ENCODE measurements around the gene FGFR3. TPM values are rescaled to one million over a fixed set of nuclear protein-coding genes. Genes with fewer than 3 reads are reported as not detected.
A peak's percentile ranks its signal among the peaks of the same experiment; 100 is the strongest.

Gene FGFR3
- total and polyA plus RNA-seq, 9 of the 15 experiments (the other 6 are each of a cell fraction or from before 2014, with no cell fraction given), result 1.2 to 60.4 (median 12.7) TPM

- DNase-seq (ENCODE audit: extremely low read depth in 1 of 4, low spot score in 3 of 4) (no peak), FAIRE-seq (no peak), ATAC-seq (no peak)
- peaks cover 33 to 88% of the 10 kb centered on the region in 2 experiments for H3K4me1 ChIP-seq (replicated peaks in 1 of 2; ENCODE audit: control insufficient read depth in 2 of 2, insufficient read depth in 2 of 2, low read length in 2 of 2)
- peak overlapping the region in 1 of 2 experiments; percentile 47; a peak in 1 of 4 replicates for H3K9ac ChIP-seq (ENCODE audit: insufficient read depth in 1 of 2, low read depth in 2 of 2, low read length in 2 of 2)
- POLR2A ChIA-PET, result interaction anchor here (2.5 kb wide), 1 partner anchor 11 kb away, joined by 17 read pairs; the partner anchor contains the start of gene FGFR3
- CTCF ChIA-PET (ENCODE audit: low intra/inter-chr PET ratio), result no interaction called here
- no peak overlapping the region for H3K4me2 ChIP-seq (ENCODE audit: insufficient read depth, low read length)
- no peak overlapping the region for H2AFZ ChIP-seq (ENCODE audit: low read depth, low read length)
- in situ Hi-C loops (cut with MboI), result no loop called here
- no peaks in the 10 kb centered on the region for H3K9me1 ChIP-seq (ENCODE audit: control insufficient read depth, insufficient read depth, low read length)
- H3K27ac ChIP-seq (ENCODE audit: extremely low read depth, low read depth, low read length), result no peak overlapping the region
- no peaks in the 10 kb centered on the region for H3K27me3 ChIP-seq (ENCODE audit: control insufficient read depth in 2 of 2, insufficient read depth in 2 of 2, low read length in 2 of 2)
- H3K9me3 ChIP-seq (replicated peaks; ENCODE audit: control insufficient read depth, insufficient read depth, low read depth, low read length), result no peaks in the 10 kb centered on the region
- no peaks in the 10 kb centered on the region for H3K36me3 ChIP-seq (ENCODE audit: control insufficient read depth, insufficient read depth, low read length)
- no TSS peak for BruUV-seq (replicated peaks)
- H4K20me1 ChIP-seq (replicated peaks; ENCODE audit: control insufficient read depth, insufficient read depth, low read length), result no peaks in the 10 kb centered on the region
- H3K79me2 ChIP-seq (ENCODE audit: control insufficient read depth, insufficient read depth, low read length), result no peaks in the 10 kb centered on the region
- no peak overlapping the region for H3K4me3 ChIP-seq
- intact Hi-C loops (cut with micrococcal nuclease), result no loop called here
- WGBS (ENCODE audit: insufficient coverage, low coverage, missing lambda C conversion rate), result 75% methylated on average over 7 of the region's 10 CpGs
- TF ChIP-seq HMGN3 (IDR thresholded peaks at IDR 0.05; ENCODE audit: borderline replicate concordance, extremely low read depth, insufficient read length, low read depth, low read length), result no peak
- no peak for TF ChIP-seq ARHGAP35 (IDR thresholded peaks at IDR 0.05; ENCODE audit: partially characterized antibody)
- no peak for TF ChIP-seq ZBTB26 (CRISPR knock-in tag; IDR thresholded peaks at IDR 0.05)
- TF ChIP-seq NFIC (IDR thresholded peaks at IDR 0.05), result no peak
- TF ChIP-seq SPI1 (IDR thresholded peaks at IDR 0.05; ENCODE audit: borderline replicate concordance, low read depth, low read length), result no peak
- TF ChIP-seq TRIM25 (IDR thresholded peaks at IDR 0.05; ENCODE audit: borderline replicate concordance), result no peak
- no peak for TF ChIP-seq ATF4 (CRISPR knock-in tag; IDR thresholded peaks at IDR 0.05)
Measured at GRCh38 chr4:1783015-1783414, 10.1 kb upstream of the FGFR3 start.
